ENCODE data around the gene SLC25A13. TPM values are rescaled to one million over a fixed set of nuclear protein-coding genes. Genes with fewer than 3 reads are reported as not detected.

The SLC25A13 gene
- total and polyA plus RNA-seq, 2 of the 8 experiments (the other 6 are each of a cell fraction or from before 2014, with no cell fraction given) = 30.8 to 85.4 TPM

DNA sequence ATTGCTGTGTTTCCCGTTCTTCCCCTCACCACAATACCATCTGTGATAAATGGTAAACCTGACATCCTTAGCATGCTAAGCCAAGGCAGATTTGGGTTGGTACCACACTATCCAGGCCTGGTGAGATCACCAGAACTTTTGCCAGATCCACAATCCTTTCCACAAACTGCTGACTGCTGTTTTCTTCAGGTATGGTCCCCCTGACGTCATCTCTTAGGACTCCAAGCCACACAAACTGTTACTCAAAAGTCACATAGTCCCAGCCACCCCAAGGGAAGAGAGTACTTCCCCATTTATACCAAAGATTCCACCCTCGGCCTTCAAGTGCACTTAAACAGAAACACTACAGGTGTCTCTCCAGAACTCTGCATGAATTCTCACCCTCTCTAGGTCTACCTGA lies 34.8 kb downstream of the SLC25A13 start:
- Histone ChIP-seq H4K5ac (ENCODE audit: insufficient read length, low read depth, low read length) (no peak overlapping the region), H3K4me1 (replicated peaks in 1 of 4; ENCODE audit: control insufficient read depth in 3 of 4, insufficient read depth in 4 of 4, low read length in 3 of 4) (no peaks in the 10 kb centered on the region; a peak in 2 of 7 replicates), H3K79me1 (ENCODE audit: low read depth, low read length) (peaks cover 4% of the 10 kb centered on the region), H2BK12ac (ENCODE audit: low read depth, low read length) (no peak overlapping the region), H3K36me3 (ENCODE audit: control insufficient read depth in 2 of 4, insufficient read depth in 4 of 4, low read length in 3 of 4) (peaks cover 0 to 3% (median 1%) of the 10 kb centered on the region in 4 experiments; a peak in 3 of 8 replicates), H3K23me2 (ENCODE audit: low read depth, low read length) (no peaks in the 10 kb centered on the region), H2BK5ac (ENCODE audit: low read depth, low read length) (no peak overlapping the region), H4K8ac (ENCODE audit: extremely low read depth, insufficient read depth, low read length) (no peak overlapping the region), H2BK120ac (replicated peaks; ENCODE audit: low read depth, low read length) (no peak overlapping the region), H2BK20ac (ENCODE audit: low read length) (no peak overlapping the region), H3K4ac (replicated peaks; ENCODE audit: insufficient read length, low read depth, low read length) (no peak overlapping the region), H2AK5ac (ENCODE audit: low read depth, low read length) (0 out of 2 replicates have a peak overlapping the region, but pooled peaks have one; percentile 93), H3K4me2 (ENCODE audit: insufficient read depth in 1 of 2, low read depth in 2 of 2, low read length in 2 of 2) (no peak overlapping the region), H3K18ac (ENCODE audit: extremely low read depth, low read length) (peak overlapping the region; percentile 48; the same call in 1 of the 2 replicates), H3K27ac (ENCODE audit: low read depth, low read length) (no peak overlapping the region), H3K4me3 (ENCODE audit: extremely low read depth in 1 of 4, insufficient read depth in 2 of 4, low read depth in 3 of 4, low read length in 4 of 4) (no peak overlapping the region), H3K9ac (replicated peaks in 1 of 4; ENCODE audit: extremely low read depth in 1 of 4, low read depth in 3 of 4, low read length in 3 of 4) (no peak overlapping the region), H3K23ac (ENCODE audit: insufficient read length) (no peak overlapping the region), H4K91ac (replicated peaks; ENCODE audit: insufficient read length, low read length) (no peak overlapping the region), H3K14ac (ENCODE audit: insufficient read length) (no peak overlapping the region), H3K27me3 (replicated peaks in 1 of 4; ENCODE audit: control insufficient read depth in 3 of 4, extremely low read depth in 1 of 4, insufficient read depth in 3 of 4, low read length in 3 of 4) (no peaks in the 10 kb centered on the region), H3K56ac (replicated peaks; ENCODE audit: insufficient read length, low read depth, low read length) (no peak overlapping the region), H3K9me3 (ENCODE audit: insufficient read depth in 2 of 2, low read depth in 1 of 2, low read length in 1 of 2) (peaks cover 3 to 6% of the 10 kb centered on the region in 2 experiments; a peak in 1 of 4 replicates), H2AFZ (ENCODE audit: low read length) (no peak overlapping the region), H2BK15ac (ENCODE audit: low read length) (no peak overlapping the region), H3K79me2 (ENCODE audit: control insufficient read depth in 1 of 2, insufficient read depth in 2 of 2, low read length in 2 of 2) (peaks cover 4 to 41% of the 10 kb centered on the region in 2 experiments; a peak in 3 of 4 replicates), H4K20me1 (replicated peaks in 1 of 2; ENCODE audit: control insufficient read depth in 1 of 2, insufficient read depth in 2 of 2, low read length in 2 of 2) (peaks cover 6 to 8% of the 10 kb centered on the region in 2 experiments)
- TF ChIP-seq FOSL1 (IDR thresholded peaks at IDR 0.05; ENCODE audit: insufficient read depth, low read depth, low read length) (no peak), RBBP5 (IDR thresholded peaks at IDR 0.05; ENCODE audit: borderline replicate concordance, low read depth, low read length) (no peak)
- TF ChIP-seq, protein P1, sequence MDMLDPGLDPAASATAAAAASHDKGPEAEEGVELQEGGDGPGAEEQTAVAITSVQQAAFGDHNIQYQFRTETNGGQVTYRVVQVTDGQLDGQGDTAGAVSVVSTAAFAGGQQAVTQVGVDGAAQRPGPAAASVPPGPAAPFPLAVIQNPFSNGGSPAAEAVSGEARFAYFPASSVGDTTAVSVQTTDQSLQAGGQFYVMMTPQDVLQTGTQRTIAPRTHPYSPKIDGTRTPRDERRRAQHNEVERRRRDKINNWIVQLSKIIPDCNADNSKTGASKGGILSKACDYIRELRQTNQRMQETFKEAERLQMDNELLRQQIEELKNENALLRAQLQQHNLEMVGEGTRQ (IDR thresholded peaks at IDR 0.05; ENCODE audit: low read length) = no peak
- ChIA-PET CTCF (ENCODE audit: partially characterized antibody) (no interaction called here), POLR2A (ENCODE audit: partially characterized antibody) (interaction anchor here (0.7 kb wide), 1 partner anchor 11 kb away, joined by 4 read pairs; no protein-coding TSS in a partner anchor)
- FAIRE-seq (no peak), DNase-seq (ENCODE audit: low read depth in 1 of 2, low spot score in 2 of 2) (no peak)
- WGBS, 2 experiments (ENCODE audit: extremely low coverage in 1 of 2, insufficient coverage in 1 of 2, insufficient read length in 1 of 2, insufficient replicate concordance in 2 of 2, low coverage in 1 of 2, low lambda C conversion rate in 2 of 2, missing lambda C conversion rate in 1 of 2) = 82% methylated on average over 3 of the region's 3 CpGs; no CpG with 5 or more reads in 1 of the 2 experiments

All from H1 (cell line).